Ectodermal cell (in vitro differentiated cells): ENCODE measurements around the gene TTLL10.
"Not testable (repeated sequence)": the region's sequence is repeated elsewhere in the genome, so short reads cannot be mapped to it uniquely, and the experiment has no call there.

ENCODE experiments used
- H3K27ac ChIP-seq: 2 replicates; pipeline ENCODE4 v1.7.0; 2013; ENCODE audit warnings: mild to moderate bottlenecking, low read depth, low read length; ENCODE audit not compliant: insufficient read depth, poor library complexity, severe bottlenecking
- H3K27me3 ChIP-seq: 2 replicates; pipeline ENCODE4 v1.7.0; 2013; ENCODE audit warnings: mild to moderate bottlenecking, low read length; ENCODE audit not compliant: insufficient read depth, control insufficient read depth, poor library complexity, severe bottlenecking
- H3K36me3 ChIP-seq: one replicate; pipeline ENCODE4 v1.7.0; 2013; ENCODE audit warnings: low read length; ENCODE audit not compliant: control insufficient read depth, insufficient read depth
- H3K4me1 ChIP-seq: one replicate; pipeline ENCODE4 v1.7.0; 2013; ENCODE audit warnings: low read length; ENCODE audit not compliant: control insufficient read depth, insufficient read depth
- H3K4me3 ChIP-seq: 2 replicates; pipeline ENCODE4 v1.7.0; 2013; ENCODE audit warnings: low read depth, low read length, control low read depth; ENCODE audit not compliant: insufficient read depth
- H3K9me3 ChIP-seq: 2 replicates; pipeline ENCODE4 v1.7.0; 2013; ENCODE audit warnings: mild to moderate bottlenecking, low read length, moderate library complexity; ENCODE audit not compliant: control insufficient read depth
- WGBS, 2 experiments: methylation state at CpG; one replicate each; pipeline ENCODE4 v1.1.7; 2013; ENCODE audit warnings: missing lambda C conversion rate in 2 of 2; 5-methylcytosine and 5-hydroxymethylcytosine counted together

Gene TTLL10

DNA sequence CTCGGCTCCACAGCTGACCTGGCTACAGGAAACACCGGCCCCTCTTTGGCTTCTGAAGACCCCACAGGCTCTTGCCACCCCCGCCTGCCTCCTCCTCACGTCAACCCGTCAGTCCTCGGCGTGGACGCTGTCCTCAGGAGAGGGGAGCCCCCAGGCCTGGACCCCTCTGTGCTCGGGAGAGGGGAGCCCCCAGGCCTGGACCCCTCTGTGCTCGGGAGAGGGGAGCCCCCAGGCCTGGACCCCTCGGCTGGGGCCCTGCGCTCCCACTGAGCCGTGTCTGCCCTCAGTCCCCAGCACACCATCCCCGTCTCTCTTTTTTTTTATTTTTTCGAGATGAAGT lies 31.8 kb upstream of the TTLL10 start:
- H3K27me3 ChIP-seq: peaks cover 12% of the 10 kb centered on the region

GRCh38 chr1:1142352-1142751 lies 31.3 kb upstream of the TTLL10 start:
- not testable (repeated sequence) for H3K4me3 ChIP-seq, H3K27me3 ChIP-seq, H3K4me1 ChIP-seq, H3K9me3 ChIP-seq, H3K36me3 ChIP-seq, H3K27ac ChIP-seq
- 56 to 57% methylated on average over 15 of the region's 15 CpGs for WGBS, 2 experiments

More for the DNA sequence above, 31.8 kb upstream of the TTLL10 start:
- Histone ChIP-seq H3K27ac (no peak overlapping the region), H3K4me1 (no peaks in the 10 kb centered on the region), H3K9me3 (no peaks in the 10 kb centered on the region), H3K4me3 (no peak overlapping the region), H3K36me3 (no peaks in the 10 kb centered on the region)
- WGBS, 2 experiments: 82 to 88% methylated on average over 15 of the region's 15 CpGs

DNA sequence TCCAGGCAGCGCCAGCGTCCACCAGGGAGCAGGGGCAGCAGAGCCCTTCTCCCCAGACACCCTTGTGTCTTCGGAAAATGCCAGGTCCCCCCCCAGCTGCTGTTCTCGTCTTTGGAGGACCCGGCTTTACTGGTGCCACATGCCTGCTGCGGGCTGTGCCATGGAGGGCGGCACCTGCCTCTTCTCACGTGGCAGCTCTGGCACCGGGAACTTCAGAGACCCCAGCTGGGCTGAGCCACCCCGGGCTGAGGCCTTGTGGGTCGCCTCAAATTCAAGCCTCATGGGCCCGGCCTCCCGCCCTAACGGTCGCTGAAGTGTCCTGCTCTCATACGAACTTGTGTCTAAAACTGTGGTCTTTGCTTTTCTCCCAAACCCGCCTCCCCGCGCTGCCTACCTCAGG lies 30.8 kb upstream of the TTLL10 start:
- H3K36me3 ChIP-seq: no peaks in the 10 kb centered on the region
- H3K9me3 ChIP-seq: no peaks in the 10 kb centered on the region
- no peak overlapping the region for H3K4me3 ChIP-seq
- H3K27me3 ChIP-seq: peaks cover 2% of the 10 kb centered on the region
- no peak overlapping the region for H3K27ac ChIP-seq
- H3K4me1 ChIP-seq: no peaks in the 10 kb centered on the region
- WGBS, 2 experiments: 88 to 89% methylated on average over 19 of the region's 19 CpGs

DNA sequence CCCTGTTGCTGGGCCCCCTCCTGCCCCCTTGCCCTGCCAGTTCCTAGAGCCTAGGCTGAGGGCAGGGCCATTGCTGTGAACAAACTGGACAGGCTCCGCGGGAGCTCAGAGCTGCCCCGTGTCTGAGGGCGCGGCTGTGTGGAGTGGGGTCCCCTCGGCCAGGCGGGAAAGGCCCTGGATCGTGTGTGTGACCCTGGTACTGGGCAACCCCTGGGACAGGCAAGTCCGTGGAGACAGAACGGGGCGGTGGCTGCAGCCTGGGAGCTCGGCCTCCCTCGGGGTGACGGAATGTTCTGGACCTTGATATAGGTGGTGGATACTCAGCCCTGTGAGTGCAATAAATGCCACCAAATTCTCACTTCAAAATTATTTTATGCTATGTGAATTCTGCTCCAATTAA lies 30.0 kb upstream of the TTLL10 start:
- no peaks in the 10 kb centered on the region for H3K36me3 ChIP-seq
- no peaks in the 10 kb centered on the region for H3K4me1 ChIP-seq
- H3K4me3 ChIP-seq: no peak overlapping the region
- no peak overlapping the region for H3K27ac ChIP-seq
- H3K9me3 ChIP-seq: no peaks in the 10 kb centered on the region
- 94% methylated on average over 14 of the region's 14 CpGs for WGBS, 2 experiments
- no peaks in the 10 kb centered on the region for H3K27me3 ChIP-seq

DNA sequence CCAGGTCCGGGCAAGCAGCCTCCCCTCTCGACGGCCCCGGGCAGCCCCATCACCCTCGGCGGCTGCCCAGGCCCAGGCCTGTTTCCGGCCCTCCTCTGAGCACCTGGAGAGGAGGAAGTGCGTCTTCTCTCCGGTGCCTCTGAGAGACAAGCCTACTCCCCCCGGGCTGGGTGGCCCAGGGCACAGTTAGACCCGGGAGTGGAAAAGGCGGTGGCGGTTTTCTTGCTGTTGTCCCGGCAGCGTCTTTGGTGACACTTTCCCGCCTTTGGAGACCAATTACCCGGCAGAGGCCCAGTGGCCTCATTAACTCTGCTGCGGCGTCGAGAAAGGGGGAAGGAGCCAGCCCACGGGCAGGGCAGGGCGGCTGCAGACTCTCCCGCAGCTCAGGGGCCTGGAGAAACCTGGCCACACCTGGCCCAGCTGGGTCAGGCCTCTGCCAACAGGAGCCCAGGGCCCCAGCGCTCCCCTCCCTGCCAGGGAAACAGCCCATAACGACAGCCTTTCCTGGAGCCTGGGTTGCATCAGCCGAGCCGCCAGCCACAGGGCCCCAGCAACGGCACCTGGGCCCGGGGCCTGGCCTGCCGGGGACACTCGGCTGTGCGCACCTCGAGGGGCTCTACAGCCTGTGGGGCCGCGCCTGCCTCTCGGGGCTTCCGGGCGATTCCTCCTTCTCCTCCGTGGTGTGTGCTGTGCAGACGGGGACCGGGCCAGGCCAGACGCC lies 29.4 kb upstream of the TTLL10 start:
- Histone ChIP-seq H3K27ac (no peak overlapping the region), H3K27me3 (no peaks in the 10 kb centered on the region)

DNA sequence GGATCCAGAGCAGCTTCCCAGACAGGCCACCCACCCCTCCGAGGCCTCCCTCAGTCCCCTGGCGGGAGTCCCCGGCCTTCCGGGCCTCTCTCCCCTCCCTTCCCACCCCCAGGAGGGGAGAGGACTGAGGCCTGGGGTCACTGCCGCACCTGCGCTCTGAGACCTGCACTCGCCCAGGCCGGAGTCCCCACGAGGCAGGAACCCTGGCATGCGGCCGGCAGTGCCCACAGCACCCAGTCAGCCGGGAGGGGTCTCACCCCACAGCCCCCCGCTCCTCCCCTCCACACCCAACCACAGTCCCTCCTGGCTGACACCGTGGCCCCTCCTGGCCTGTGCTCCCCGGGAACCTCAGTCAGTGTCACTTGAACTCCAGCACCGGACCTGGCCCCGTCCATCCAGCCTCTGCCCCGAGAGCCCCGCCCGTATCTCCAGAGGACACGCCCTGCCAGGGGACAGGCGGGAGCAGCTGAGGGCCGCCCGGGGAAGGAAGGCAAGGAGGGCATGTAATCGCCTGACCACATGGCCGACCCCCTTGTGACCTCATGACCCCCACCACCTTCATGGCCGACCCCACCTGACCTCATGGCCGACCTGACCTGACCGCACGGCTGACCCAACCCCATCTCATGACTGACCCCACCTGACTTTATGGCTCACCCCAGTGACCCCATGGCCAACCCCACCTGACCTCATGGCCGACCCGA lies 28.7 kb upstream of the TTLL10 start:
- no peaks in the 10 kb centered on the region for H3K4me1 ChIP-seq
- H3K9me3 ChIP-seq: no peaks in the 10 kb centered on the region
- no peak overlapping the region for H3K4me3 ChIP-seq
- whole genome bisulfite sequencing, 2 experiments: 88 to 90% methylated on average over 32 of the region's 32 CpGs
- H3K36me3 ChIP-seq: no peaks in the 10 kb centered on the region
- H3K27ac ChIP-seq: no peak overlapping the region
- H3K27me3 ChIP-seq: no peaks in the 10 kb centered on the region

More for the DNA sequence above, 29.4 kb upstream of the TTLL10 start:
- no peaks in the 10 kb centered on the region for H3K4me1 ChIP-seq
- H3K4me3 ChIP-seq: no peak overlapping the region
- H3K9me3 ChIP-seq: no peaks in the 10 kb centered on the region
- no peaks in the 10 kb centered on the region for H3K36me3 ChIP-seq
- WGBS, 2 experiments: 85 to 86% methylated on average over 42 of the region's 42 CpGs

- H3K36me3 ChIP-seq: no peaks in the 10 kb centered on the region
- no peaks in the 10 kb centered on the region for H3K4me1 ChIP-seq
- H3K27me3 ChIP-seq: no peaks in the 10 kb centered on the region
- 92 to 93% methylated on average over 9 of the region's 9 CpGs for WGBS, 2 experiments
- H3K27ac ChIP-seq: no peak overlapping the region
- no peak overlapping the region for H3K4me3 ChIP-seq
- H3K9me3 ChIP-seq: no peaks in the 10 kb centered on the region
These were observed 28.1 kb upstream of the TTLL10 start for GRCh38 chr1:1145547-1145914.

- no peaks in the 10 kb centered on the region for H3K9me3 ChIP-seq
- H3K27me3 ChIP-seq: no peaks in the 10 kb centered on the region
- no peak overlapping the region for H3K27ac ChIP-seq
- H3K4me1 ChIP-seq: no peaks in the 10 kb centered on the region
- WGBS, 2 experiments: 91% methylated on average over 14 of the region's 14 CpGs
- no peak overlapping the region for H3K4me3 ChIP-seq
- no peaks in the 10 kb centered on the region for H3K36me3 ChIP-seq
These were observed 27.7 kb upstream of the TTLL10 start for GRCh38 chr1:1146026-1146425.

- Histone ChIP-seq H3K27me3 (no peaks in the 10 kb centered on the region), H3K4me1 (no peaks in the 10 kb centered on the region), H3K9me3 (no peaks in the 10 kb centered on the region), H3K36me3 (no peaks in the 10 kb centered on the region), H3K4me3 (no peak overlapping the region), H3K27ac (no peak overlapping the region)
- WGBS, 2 experiments: 95 to 97% methylated on average over 15 of the region's 15 CpGs
These were observed 27.1 kb upstream of the TTLL10 start for GRCh38 chr1:1146596-1146995.

DNA sequence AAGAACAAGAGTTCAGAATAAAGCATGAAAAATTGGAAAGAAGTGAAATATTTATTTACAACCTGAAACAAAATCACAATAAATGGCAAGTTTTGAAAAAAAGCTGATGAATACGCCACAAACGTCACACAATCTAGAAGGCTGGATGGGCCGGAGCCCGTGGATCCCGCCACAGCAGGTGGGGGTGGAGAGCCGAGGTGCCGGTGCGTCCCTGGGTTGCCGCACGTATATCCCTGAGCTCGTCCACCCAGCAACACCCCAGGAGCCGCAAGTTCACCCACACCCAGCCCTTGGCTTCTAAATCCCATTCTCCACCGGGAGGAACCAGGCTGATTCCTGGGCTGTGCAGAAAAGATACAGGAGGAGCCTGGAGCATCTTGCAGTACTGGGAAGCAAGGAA lies 25.6 kb upstream of the TTLL10 start:
- H3K27ac ChIP-seq: no peak overlapping the region
- H3K4me3 ChIP-seq: no peak overlapping the region
- no peaks in the 10 kb centered on the region for H3K4me1 ChIP-seq
- WGBS, 2 experiments: 92 to 95% methylated on average over 13 of the region's 13 CpGs
- no peaks in the 10 kb centered on the region for H3K36me3 ChIP-seq
- H3K9me3 ChIP-seq: no peaks in the 10 kb centered on the region
- H3K27me3 ChIP-seq: no peaks in the 10 kb centered on the region
